GM12891 (cell line): Measurements from ENCODE around the gene TSHZ2.

Experiments used
- PAX5 ChIP-seq: IDR thresholded peaks from 2 replicates; pipeline ENCODE4 v1.6.1; 2011; ENCODE audit warnings: low read length, moderate library complexity, mild to moderate bottlenecking; ENCODE audit not compliant: insufficient read depth, severe bottlenecking
- POLR2A ChIP-seq: IDR thresholded peaks from 2 replicates; pipeline ENCODE4 v1.6.1; 2011; ENCODE audit warnings: low read depth, low read length, control low read depth
- POLR2AphosphoS5 ChIP-seq: IDR thresholded peaks from 2 replicates; pipeline ENCODE4 v1.6.1; 2011; ENCODE audit warnings: low read depth, low read length, control low read depth

- TF ChIP-seq POLR2A (no peak), POLR2AphosphoS5 (no peak), PAX5 (no peak)
Measured at GRCh38 chr20:53296451-53297153, 324.4 kb downstream of the TSHZ2 start.
